Measurements from ENCODE around the gene ANKRD27. TPM values are rescaled to one million over a fixed set of nuclear protein-coding genes. Genes with fewer than 3 reads are reported as not detected.
"Not testable (repeated sequence)": the region's sequence is repeated elsewhere in the genome, so short reads cannot be mapped to it uniquely, and the experiment has no call there.

The ANKRD27 gene
- total RNA-seq, 1 donor from 2014 or later: 44.5 TPM

DNA sequence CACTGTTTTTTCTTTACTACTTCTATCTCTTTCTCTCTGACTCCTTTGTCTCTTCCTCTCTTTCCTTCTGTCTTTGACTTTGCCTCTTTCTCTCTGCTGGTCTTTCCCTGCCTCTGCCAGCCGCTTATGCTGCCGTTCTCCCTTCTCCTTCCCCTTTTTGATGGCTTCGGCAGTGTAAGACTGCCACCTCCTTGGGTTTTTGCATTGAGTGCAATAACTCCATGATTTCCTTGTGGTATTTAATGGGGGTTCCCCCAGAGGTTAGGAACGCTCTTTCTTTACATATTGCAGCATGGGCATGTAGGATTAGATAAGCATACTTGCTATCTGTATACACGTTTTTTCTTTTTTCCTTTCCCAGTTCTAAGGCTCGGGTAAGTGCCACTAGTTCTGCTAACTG lies 20.5 kb upstream of the ANKRD27 start:
- H3K27me3 ChIP-seq (ENCODE audit: low read depth); H3K27ac ChIP-seq; DNase-seq; H3K9me3 ChIP-seq; ATAC-seq; intact Hi-C loops (cut with DNase I): not testable (repeated sequence)
- peaks cover 62% of the 10 kb centered on the region for H3K4me1 ChIP-seq
- H3K36me3 ChIP-seq: peaks cover 22% of the 10 kb centered on the region
- H3K4me3 ChIP-seq: peak overlapping the region; percentile 88

- H3K4me3 ChIP-seq: peak overlapping the region; percentile 88
- ATAC-seq; H3K27me3 ChIP-seq (ENCODE audit: low read depth); H3K9me3 ChIP-seq; H3K27ac ChIP-seq; intact Hi-C loops (cut with DNase I); DNase-seq: not testable (repeated sequence)
- H3K4me1 ChIP-seq: peaks cover 68% of the 10 kb centered on the region
- H3K36me3 ChIP-seq: peaks cover 15% of the 10 kb centered on the region
Observed at GRCh38 chr19:32694851-32695250, 19.9 kb upstream of the ANKRD27 start.

DNA sequence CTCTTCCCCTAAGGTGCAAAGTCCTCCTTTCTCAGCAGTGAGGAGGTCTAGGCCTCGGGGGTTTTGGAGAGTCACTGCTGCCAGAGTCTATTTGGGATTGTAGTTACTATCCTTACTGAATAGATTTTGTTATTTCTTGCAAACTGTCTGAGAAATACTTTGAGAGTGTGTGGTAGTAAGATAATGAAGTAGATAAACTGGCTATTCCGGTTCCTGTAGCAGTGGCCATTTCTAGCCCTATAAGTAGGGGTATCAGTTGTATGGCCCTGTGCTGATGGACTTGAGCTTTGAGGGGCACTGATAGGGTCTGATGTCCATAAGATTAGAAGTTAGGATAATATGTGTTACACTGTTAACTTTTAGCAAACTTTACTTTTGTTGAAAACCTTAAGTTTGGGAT lies 19.3 kb upstream of the ANKRD27 start:
- Histone ChIP-seq H3K27ac (peak overlapping the region; percentile 92), H3K4me3 (peak overlapping the region; percentile 88), H3K4me1 (peaks cover 71% of the 10 kb centered on the region)
- DNase-seq; H3K9me3 ChIP-seq; ATAC-seq; H3K36me3 ChIP-seq; H3K27me3 ChIP-seq (ENCODE audit: low read depth); intact Hi-C loops (cut with DNase I): not testable (repeated sequence)

- H3K36me3 ChIP-seq; ATAC-seq; intact Hi-C loops (cut with DNase I); H3K27me3 ChIP-seq (ENCODE audit: low read depth); H3K9me3 ChIP-seq; DNase-seq: not testable (repeated sequence)
- Histone ChIP-seq H3K27ac (peak overlapping the region; percentile 92), H3K4me1 (peaks cover 71% of the 10 kb centered on the region), H3K4me3 (peak overlapping the region; percentile 88)
Observed at GRCh38 chr19:32693151-32694108, 18.4 kb upstream of the ANKRD27 start.

DNA sequence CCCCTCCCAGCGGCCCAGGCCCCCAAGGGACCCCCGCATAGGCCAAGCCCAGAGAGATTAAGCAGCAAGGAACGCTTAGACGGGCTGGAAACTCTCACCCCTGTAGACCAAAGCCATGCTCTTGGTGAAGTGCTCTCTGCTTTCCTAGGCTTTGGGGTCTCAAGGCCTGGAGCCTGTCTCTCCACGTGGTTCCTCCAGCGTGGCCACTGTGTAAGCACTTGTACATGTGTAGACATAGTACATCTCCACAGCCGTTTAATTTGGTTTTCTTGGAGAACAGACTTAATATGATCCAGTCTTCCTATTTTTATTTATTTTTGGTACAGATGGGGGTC lies 17.7 kb upstream of the ANKRD27 start:
- no peak for DNase-seq
- peak overlapping the region; percentile 92 for H3K27ac ChIP-seq
- H3K4me1 ChIP-seq: peaks cover 71% of the 10 kb centered on the region
- H3K9me3 ChIP-seq: no peaks in the 10 kb centered on the region
- H3K4me3 ChIP-seq: peak overlapping the region; percentile 88
- intact Hi-C loops (cut with DNase I): no loop called here
- ATAC-seq: peak; percentile 5 to 11
- no peak for TF ChIP-seq CTCF (IDR thresholded peaks at IDR 0.05)
- no peaks in the 10 kb centered on the region for H3K36me3 ChIP-seq
- H3K27me3 ChIP-seq (ENCODE audit: low read depth): no peaks in the 10 kb centered on the region

DNA sequence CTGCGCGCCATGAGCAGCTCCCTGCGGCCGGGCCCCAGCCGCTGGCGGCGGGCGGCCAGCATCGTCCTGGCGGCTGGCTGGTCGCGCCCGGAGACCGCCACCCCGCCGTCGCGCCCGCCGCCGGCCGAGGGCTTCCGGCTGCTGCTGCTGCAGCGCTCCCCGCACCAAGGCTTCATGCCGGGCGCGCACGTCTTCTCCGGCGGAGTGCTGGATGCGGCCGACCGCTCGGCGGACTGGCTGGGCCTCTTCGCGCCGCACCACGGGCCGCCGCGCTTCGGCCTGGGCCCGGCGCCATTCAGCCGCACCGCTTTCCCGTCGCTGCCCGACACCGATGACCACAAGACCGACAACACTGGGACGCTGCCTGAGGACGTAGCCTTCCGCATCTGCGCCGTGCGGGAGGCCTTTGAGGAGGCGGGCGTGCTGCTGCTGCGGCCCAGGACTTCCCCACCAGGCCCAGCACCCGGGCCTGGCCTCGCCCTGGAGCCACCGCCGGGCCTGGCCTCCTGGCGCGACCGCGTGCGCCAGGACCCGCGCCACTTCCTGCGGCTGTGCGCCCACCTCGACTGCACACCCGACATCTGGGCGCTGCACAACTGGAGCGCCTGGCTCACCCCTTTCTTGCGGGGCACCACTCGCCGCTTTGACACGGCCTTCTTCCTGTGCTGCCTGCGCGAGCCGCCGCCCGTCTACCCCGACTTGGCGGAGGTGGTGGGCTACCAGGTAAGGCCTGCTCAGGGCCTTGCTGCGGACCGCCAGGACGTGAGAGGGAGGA lies 17.2 kb upstream of the ANKRD27 start:
- no peaks in the 10 kb centered on the region for H3K9me3 ChIP-seq
- H3K27me3 ChIP-seq (ENCODE audit: low read depth): no peaks in the 10 kb centered on the region
- ATAC-seq (peak; percentile 85 to 92), DNase-seq (peak; percentile 87)
- peaks cover 66% of the 10 kb centered on the region for H3K4me1 ChIP-seq
- TF ChIP-seq CTCF (IDR thresholded peaks at IDR 0.05): no peak
- H3K27ac ChIP-seq: peak overlapping the region; percentile 92
- peak overlapping the region; percentile 88 for H3K4me3 ChIP-seq
- H3K36me3 ChIP-seq: no peaks in the 10 kb centered on the region
- intact Hi-C loops (cut with DNase I): no loop called here

- no peaks in the 10 kb centered on the region for H3K36me3 ChIP-seq
- intact Hi-C loops (cut with DNase I): no loop called here
- H3K27ac ChIP-seq: peak within 1 kb of the TSS; percentile 92
- no peaks in the 10 kb centered on the region for H3K27me3 ChIP-seq (ENCODE audit: low read depth)
- no peak for TF ChIP-seq CTCF (IDR thresholded peaks at IDR 0.05)
- ATAC-seq: peak; percentile 96 to 97
- no peaks in the 10 kb centered on the region for H3K9me3 ChIP-seq
- H3K4me1 ChIP-seq: peaks cover 58% of the 10 kb centered on the region
- peak; percentile 94 for DNase-seq
- H3K4me3 ChIP-seq: peak within 1 kb of the TSS; percentile 88
Observed at GRCh38 chr19:32691291-32691951, 16.4 kb upstream of the ANKRD27 start, which contains the start of gene NUDT19. Gene NUDT19 (plus strand): TSS chr19:32691821. CDS start chr19:32691961, 140 bp downstream.
